Measurements from ENCODE around the gene PCGF3. TPM values are rescaled to one million over a fixed set of nuclear protein-coding genes. Genes with fewer than 3 reads are reported as not detected.

Gene PCGF3
- total and polyA plus RNA-seq, 4 donors, result 11.0 to 23.3 (median 14.3) TPM

DNA sequence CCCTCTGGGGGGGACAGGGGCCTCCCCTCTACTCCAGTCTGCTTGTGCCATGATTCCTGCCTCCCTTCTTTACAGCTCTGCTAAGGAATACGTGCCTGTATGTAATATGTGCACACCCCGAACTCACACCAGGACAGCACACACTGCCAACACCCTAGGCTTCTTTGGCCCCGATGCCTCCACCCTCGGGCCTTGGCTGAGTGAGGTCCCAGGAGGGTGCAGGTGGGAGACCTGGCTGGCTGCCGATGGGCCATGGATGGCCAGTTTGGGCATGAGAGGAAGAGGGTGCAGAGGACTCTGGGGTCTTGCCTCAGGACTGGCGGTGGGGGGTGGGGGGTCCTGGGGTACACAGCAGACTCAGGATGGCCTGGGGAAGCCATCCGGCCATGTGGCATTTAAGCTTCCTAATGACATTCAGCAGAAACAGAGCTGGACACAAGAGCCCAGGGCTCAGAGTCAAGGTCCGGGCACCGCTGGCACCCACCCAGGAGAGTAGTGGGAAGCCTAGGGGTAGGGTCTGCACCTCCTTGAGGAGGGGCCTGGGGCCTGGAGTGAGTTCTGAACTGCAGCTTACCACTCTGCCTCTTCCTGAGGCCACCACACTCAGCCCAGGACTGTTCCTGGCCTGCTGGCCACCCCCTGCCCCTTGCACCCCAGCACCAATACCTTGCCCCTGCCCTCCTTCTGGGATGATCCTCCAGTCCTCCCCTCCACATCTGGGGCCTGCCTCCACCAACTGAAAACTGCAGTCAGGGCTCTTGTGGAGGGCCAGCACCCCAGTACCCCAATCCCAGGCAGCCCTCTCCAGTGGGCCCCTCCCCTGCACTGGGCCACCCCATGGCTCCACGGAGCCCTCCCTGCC is 2.1 kb upstream of the PCGF3 start:
- 90% methylated on average over 10 of the region's 10 CpGs for WGBS
- DNase-seq (ENCODE audit: low spot score), result no peak
- H3K9ac ChIP-seq (ENCODE audit: low read depth in 1 of 2, low read length in 2 of 2), result no peak overlapping the region
- no peaks in the 10 kb centered on the region for H3K36me3 ChIP-seq (ENCODE audit: control insufficient read depth in 4 of 4, insufficient read depth in 3 of 4, low read depth in 1 of 4, low read length in 3 of 4)
- H3K27ac ChIP-seq (ENCODE audit: low read depth in 1 of 2, low read length in 2 of 2), result no peak overlapping the region
- TF ChIP-seq HNF4A (conservative IDR thresholded peaks at IDR 0.05), result no peak
- TF ChIP-seq HNF4G (IDR thresholded peaks at IDR 0.05), result no peak
- no peak for TF ChIP-seq MAX (IDR thresholded peaks at IDR 0.05)
- no peak for TF ChIP-seq TAF1 (conservative IDR thresholded peaks at IDR 0.05)
- TF ChIP-seq NR2F2 (IDR thresholded peaks at IDR 0.05), result no peak
- TF ChIP-seq REST (IDR thresholded peaks at IDR 0.05), result no peak
- H3K27me3 ChIP-seq (ENCODE audit: control insufficient read depth in 4 of 4, insufficient read depth in 4 of 4, low read length in 3 of 4), result no peaks in the 10 kb centered on the region
- H3K9me3 ChIP-seq (ENCODE audit: control insufficient read depth in 4 of 4, low read length in 3 of 4), result no peaks in the 10 kb centered on the region
- no peak overlapping the region for H3K4me3 ChIP-seq (ENCODE audit: low read depth in 1 of 3, low read length in 3 of 3)
- H3K4me1 ChIP-seq (ENCODE audit: control insufficient read depth in 4 of 4, insufficient read depth in 4 of 4, low read length in 3 of 4), result peaks cover 6 to 26% (median 16%) of the 10 kb centered on the region in 4 donors

- Histone ChIP-seq H3K9me3 (ENCODE audit: control insufficient read depth in 4 of 4, low read length in 3 of 4) (no peaks in the 10 kb centered on the region), H3K27ac (ENCODE audit: low read depth in 1 of 2, low read length in 2 of 2) (no peak overlapping the region), H3K36me3 (ENCODE audit: control insufficient read depth in 4 of 4, insufficient read depth in 3 of 4, low read depth in 1 of 4, low read length in 3 of 4) (no peaks in the 10 kb centered on the region), H3K4me1 (ENCODE audit: control insufficient read depth in 4 of 4, insufficient read depth in 4 of 4, low read length in 3 of 4) (peaks cover 6 to 30% (median 18%) of the 10 kb centered on the region in 4 donors), H3K27me3 (ENCODE audit: control insufficient read depth in 4 of 4, insufficient read depth in 4 of 4, low read length in 3 of 4) (no peaks in the 10 kb centered on the region), H3K9ac (ENCODE audit: low read depth in 1 of 2, low read length in 2 of 2) (no peak overlapping the region), H3K4me3 (ENCODE audit: low read depth in 1 of 3, low read length in 3 of 3) (no peak overlapping the region)
- 96% methylated on average over 46 of the region's 46 CpGs for whole genome bisulfite sequencing
- TF ChIP-seq HNF4G (IDR thresholded peaks at IDR 0.05) (no peak), SP1 (IDR thresholded peaks at IDR 0.05) (no peak), NR2F2 (IDR thresholded peaks at IDR 0.05) (no peak), YY1 (IDR thresholded peaks at IDR 0.05) (no peak), REST (IDR thresholded peaks at IDR 0.05) (no peak), MAX (IDR thresholded peaks at IDR 0.05) (no peak)
- DNase-seq (ENCODE audit: low spot score), result no peak
Observed at GRCh38 chr4:704198-704891, 1.3 kb upstream of the PCGF3 start.
